DOHH2 (cell line): ENCODE measurements around the gene ZNF536.

ENCODE experiments used
- CTCF ChIP-seq: fragments of 200-600 bp; sonication (generic); IDR thresholded peaks from one replicate; pipeline ENCODE4 v1.5.1; 2014; ENCODE audit warnings: antibody characterized with exemption, mild to moderate bottlenecking, low read depth, low read length; ENCODE audit not compliant: poor library complexity, severe bottlenecking
- EZH2phosphoT487 ChIP-seq: fragments of 200-600 bp; sonication (generic); IDR thresholded peaks from 2 replicates; pipeline ENCODE4 v1.6.1; 2017; ENCODE audit warnings: borderline replicate concordance, mild to moderate bottlenecking, antibody characterized with exemption, low read length, moderate library complexity, mixed read lengths

DNA sequence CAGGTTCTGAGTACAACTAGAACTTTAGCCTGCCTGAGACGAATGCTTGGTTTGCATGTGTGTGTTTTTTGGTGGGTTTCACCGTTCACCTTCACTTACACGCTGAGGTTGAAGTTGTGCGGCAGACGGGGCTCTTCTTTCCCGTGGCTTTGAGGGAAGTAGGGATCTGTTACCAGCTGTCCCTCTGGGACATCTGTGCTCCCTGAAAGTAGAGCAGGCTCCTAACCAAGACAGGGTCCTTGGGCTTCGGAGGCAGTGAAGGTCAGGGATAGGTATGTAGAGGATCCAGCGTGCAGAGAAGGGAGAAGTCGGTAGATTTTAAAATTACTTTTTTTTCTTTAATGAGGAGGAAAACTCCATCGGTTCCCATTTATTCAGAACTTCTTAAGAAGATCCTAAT is 48.7 kb downstream of the ZNF536 start:
- no peak for TF ChIP-seq CTCF
- no peak for TF ChIP-seq EZH2phosphoT487
